HG03139 (cell line): Measurements from ENCODE around the gene FADS6.
"Not testable (repeated sequence)": the region's sequence is repeated elsewhere in the genome, so short reads cannot be mapped to it uniquely, and the experiment has no call there.

ENCODE experiments used
- ATAC-seq: cut with Tn5 transposase; IDR thresholded peaks from one replicate; pipeline ENCODE4 v1.9.1; 2021; ENCODE audit not compliant: unreplicated experiment

Gene FADS6

DNA sequence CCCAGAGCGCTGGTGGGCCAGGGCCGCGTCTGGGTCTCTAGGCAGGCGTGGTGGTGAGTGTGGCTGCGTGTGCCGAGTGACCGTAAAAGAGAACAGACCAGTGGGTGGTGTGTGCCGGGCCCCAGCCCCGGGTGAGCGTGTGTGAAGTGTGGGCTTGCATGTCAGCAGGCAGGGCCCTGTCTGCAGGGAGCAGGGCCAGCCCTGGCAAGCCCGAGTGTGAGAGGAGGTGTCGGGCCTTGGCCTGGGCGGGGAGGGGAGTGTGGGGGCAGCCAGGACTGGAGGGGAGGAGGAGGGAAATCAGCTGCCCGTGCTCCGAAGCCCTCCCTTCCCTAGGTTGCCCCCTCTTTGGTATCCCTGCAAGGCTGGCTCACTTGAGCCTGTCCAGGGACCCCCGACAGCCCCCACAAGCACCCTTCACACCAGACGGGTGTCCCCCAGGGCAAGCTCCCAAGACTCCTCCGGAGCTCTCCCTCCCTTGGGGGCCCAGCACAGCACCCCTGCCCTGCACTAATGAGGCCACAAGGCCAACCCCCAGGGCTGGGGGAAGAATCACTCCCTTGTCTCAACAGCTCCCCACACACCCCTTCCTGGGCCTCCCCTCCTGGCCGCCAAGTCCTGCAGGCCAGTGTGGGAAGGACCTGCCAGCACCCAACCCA lies 27.7 kb upstream of the FADS6 start:
- no peak for ATAC-seq

- ATAC-seq = no peak
Measured at GRCh38 chr17:74920642-74921025, 27.2 kb upstream of the FADS6 start.

DNA sequence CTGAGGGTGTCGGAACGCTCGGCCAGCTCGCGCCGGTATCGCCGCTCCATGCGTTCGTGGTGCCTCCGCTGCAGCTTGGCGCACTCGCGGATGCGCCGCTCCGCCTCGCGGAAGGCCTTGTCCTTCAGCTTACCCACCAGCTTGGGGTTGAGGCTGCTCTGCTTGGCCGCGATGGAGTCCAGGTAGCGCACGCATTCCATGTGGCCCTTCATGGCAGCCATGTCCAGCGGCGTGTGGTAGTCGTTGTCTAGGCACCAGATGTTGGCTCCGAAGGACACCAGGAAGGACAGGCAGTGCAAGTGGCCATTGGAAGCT lies 26.8 kb upstream of the FADS6 start:
- ATAC-seq = no peak

DNA sequence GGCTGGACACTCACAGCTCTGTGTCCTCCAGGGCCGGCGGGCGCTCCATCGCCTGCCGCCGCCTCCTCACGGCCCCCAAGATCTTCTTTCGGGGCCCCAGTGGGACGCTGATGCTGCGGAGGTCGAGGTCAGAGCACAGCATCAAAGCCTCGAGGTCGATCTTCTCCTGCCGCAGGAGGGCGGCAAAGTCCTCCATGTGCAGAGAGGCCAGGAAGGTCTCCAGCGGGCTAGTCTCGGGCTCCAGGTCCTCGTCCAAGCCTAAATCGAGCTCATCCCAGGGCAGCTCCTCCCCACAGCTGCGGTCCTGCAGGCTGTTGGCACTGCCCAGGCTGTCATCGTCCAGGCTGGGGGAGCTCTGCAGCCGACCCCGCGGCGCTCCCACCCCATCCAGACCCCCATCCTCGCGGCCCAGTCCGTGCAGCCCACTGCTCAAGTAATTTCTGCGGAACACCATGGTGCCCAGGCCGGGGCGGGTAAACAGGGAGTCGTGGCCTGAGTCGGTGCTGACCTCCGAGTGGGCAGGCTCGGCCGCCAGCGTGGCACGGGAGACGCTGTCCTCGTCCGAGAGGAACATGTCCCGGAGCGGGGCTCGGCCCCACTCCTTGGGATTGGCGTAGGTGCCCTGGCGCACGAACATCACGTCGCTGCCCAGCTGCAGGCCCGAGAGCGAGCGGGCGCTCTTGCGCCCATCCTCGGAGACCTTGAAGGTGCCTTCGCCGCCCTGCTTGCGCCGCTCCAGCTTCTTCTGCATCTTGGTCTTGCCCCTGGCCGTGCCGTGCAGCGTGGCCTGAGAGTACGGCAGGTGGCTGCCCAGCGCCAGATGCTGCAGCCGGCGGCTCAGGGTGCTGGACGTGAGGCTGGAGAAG lies 26.2 kb upstream of the FADS6 start:
- ATAC-seq = no peak

DNA sequence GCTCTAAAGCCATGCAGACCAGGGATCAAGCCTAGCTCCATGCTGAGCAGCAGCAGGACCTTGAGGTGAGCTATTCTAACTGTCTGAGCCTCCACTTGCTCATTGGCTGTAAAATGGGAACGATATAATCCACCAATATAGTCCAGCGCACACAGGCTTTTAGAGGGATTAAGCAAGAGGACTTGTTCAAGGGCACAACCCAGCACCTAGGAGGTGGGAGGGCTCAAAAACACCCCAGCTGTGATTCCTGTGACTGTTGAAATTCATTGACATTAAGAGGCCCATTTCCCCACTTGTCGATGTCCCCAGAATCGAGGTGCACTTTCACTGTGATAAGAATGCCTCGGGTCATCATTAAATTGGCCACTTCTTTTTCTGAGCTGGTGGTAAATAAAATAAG lies 25.5 kb upstream of the FADS6 start:
- ATAC-seq = no peak

- ATAC-seq = no peak
Measured at GRCh38 chr17:74917430-74917829, 24.0 kb upstream of the FADS6 start.

DNA sequence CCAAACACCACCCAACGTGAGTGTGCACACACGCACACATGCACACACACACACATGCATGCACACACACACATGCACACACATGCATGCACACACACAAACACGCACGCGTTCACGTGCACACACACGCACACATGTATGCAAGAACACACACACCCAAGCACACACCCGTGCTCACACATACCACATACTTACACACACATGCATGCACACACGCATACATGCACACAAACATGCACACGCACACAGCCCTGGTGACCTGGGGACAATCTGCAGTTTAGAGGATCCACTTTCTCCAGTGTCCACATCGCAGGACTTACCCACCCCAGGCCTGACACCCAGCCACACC lies 23.4 kb upstream of the FADS6 start:
- no peak for ATAC-seq

DNA sequence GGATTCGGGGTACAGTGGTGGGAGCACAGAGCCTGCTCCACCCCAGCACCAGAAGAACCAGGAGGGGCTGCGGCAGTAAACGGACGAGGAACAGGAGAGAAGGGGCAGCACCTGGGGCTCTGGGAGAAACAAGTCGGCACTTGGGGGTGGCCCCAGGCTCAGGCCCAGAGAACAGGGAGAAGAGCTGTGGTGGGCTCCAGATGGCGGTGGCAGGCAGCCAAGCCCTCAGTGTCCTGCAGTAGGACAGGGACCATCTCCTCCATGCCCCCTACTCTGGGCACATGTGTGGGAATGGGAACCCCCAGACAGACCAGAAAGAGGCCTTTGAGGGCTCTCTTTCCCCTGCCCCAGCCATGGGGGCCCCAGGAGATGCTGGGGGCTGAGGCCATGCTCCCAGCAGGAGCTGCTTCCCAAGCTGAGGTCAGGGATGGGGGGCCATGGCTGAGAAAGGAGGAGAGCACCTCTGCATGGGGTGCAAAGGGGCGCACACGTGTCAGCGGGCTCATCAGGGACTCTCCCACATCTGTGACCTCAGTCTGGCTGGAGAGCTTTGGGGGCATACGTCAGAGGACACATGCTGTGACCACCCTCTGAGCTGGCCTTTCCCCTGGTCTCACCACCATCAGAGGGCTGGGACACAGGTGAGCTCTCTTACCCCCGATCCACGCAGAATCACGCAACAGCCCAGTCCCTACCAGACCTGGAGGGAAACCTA lies 22.9 kb upstream of the FADS6 start:
- no peak for ATAC-seq

GRCh38 chr17:74911423-74911822 lies 18.0 kb upstream of the FADS6 start:
- not testable (repeated sequence) for ATAC-seq

- not testable (repeated sequence) for ATAC-seq
Measured at GRCh38 chr17:74909097-74909496, 15.7 kb upstream of the FADS6 start.

DNA sequence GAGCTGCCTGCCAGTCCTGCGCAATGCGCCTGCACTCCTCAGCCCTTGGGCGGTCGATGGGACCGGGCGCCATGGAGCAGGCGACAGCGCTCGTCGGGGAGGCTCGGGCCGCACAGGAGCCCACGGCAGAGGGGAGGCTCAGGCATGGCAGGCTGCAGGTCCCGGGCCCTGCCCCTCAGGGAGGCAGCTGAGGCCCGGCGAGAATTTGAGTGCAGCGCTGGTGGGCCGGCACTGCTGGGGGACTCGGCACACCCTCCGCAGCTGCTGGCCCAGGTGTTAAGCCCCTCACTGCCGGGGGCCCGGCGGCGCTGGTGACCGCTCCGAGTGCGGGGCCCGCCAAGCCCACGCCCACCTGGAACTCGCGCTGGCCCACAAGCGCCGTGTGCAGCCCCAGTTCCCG lies 13.6 kb upstream of the FADS6 start:
- no peak for ATAC-seq

- not testable (repeated sequence) for ATAC-seq
Measured at GRCh38 chr17:74906214-74906793, 12.9 kb upstream of the FADS6 start.

DNA sequence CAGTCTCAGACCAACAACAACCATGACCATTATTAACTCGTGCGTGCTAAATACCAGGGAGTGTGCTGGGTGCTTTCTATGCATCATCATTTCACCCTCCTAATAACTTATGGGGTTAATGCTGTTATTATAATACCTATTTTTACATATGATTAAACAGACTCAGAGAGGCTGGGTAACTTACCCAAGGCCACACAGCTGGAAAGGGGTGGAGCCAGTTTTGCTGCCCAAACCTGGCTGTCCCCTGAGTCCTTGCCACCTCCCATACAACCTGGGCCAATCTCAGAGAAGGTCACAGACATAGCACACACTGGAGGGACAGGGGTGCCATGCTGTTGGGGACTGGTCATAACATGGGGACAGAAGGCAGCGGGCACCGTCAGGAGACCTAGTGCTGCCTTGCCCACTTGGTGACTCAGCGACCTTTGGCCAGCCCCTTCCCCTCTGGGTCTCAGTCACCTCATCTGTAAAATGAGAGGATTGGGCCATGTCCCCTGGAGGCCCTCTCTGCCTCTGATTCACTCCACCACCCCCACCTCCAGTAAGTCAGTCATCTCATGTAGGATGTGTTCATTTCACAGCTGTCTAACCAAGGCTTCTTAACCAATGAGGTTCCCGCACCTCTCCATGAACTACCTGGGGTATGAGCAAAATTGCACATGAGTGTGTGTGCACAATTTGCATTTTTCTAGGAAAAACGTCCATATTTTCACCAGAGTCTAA lies 11.4 kb upstream of the FADS6 start:
- no peak for ATAC-seq

DNA sequence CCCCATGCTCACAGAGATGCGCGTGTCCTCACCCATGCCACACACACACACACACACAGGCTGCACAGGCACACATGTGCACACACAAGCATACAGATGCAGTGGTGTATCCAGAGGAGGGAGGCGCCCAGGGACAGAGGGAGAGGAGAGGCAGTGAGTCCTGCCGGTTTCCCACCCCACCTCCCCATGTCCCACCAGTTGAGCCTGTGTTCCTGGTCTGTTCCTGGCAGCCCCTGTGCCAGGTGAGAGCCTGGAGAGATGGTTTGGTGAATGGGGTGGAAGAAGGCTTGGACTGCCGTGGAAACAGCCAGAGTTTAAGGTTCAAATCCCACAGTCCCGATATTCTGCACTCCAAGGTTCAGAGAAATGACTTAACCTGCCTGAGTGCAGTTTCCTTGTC lies 10.2 kb upstream of the FADS6 start:
- no peak for ATAC-seq

GRCh38 chr17:74903034-74903433 lies 9.6 kb upstream of the FADS6 start:
- no peak for ATAC-seq

DNA sequence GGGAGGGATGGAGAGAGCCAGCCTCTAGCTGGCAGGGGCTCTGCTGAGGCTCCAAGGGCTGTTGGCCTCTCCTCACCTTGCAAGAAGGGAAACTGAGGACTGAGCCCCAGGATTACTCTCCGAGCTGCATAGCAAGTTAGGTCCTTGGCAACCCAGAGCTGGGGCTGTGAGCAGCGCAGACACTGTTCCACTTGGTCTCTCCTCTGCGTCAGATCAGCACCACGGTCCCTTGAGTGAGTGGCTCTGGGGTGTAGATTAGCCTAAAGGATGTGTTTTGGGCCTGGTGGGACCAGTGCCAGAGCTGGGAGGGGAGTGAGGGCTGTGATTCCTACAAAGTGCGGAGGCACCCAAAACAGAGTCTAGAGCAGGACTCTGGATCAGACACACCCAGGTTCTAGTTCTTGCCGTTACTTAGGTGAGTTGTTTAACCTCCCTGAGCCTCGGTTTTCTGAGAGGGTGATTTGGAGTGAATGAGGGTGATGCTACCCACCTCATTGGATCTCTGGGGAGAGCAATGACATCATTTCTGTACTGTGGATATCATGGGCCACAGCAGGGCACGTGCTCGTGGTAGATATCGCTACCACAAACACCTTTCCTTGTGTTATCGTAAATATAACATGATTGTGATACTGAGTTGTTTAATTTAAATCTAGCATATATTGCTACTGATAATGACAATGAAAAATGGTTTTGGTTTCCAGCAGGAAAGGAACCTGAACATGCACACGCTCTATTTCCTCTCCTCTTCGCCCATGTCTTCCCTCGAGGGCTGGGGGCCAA lies 8.1 kb upstream of the FADS6 start:
- ATAC-seq = no peak

DNA sequence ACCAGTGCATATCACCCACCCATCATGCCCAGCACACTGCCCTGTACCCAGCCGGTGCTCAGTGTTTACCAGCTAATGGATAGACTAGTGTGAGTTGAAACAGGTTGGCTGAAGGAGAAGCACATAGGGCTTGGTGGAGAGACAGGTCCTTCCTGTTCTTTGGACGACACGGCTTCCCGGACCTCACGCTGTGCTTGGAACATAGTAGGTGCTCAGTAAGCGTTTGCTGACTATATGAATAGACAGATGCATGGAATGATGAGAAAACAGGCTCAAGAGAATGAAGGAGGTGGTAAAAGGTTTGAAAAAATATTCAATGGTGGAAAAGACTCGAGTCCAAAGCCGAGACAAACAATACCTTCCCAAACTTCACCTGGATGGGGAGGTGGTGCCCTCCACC lies 6.8 kb upstream of the FADS6 start:
- no peak for ATAC-seq

- ATAC-seq = no peak
Measured at GRCh38 chr17:74898376-74898946, 5.0 kb upstream of the FADS6 start.

DNA sequence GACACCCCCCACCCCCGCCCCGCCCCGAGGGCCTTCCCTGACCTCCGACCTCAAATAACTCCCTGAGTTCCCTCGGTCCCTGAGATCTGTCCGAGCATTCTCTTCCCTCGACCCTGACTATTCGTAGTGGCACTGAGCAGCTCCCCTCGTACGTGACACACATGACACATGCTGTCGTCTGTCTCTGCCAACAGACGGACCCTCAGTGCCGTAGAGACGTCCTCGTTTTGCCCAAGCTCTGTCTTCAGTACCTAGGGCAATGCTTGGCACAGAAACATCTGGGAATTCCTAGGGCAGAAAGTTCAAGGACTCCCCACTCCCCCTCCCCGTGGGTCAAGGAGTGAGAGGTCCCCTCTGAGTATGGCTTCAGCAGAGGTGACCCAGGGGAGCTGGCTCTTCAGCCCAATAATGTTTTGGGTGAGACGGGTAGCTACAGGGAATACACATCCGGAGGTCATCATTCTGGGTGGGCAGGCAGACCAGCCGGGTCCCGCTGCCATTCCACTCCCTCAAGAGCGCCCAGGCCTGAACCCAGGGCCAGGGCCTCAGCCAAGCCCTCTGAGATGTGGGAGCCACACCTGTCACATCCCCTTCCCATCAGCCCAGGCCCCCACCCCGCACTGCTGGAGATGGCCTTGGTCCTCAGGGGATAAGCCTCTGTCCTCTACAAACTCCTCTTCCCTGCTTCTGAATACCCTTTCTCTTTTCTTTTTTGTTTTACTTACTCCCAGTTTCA lies 671 bp upstream of the FADS6 start:
- ATAC-seq = no peak
